ENCODE measurements around the gene CFAP410.

The CFAP410 gene

DNA sequence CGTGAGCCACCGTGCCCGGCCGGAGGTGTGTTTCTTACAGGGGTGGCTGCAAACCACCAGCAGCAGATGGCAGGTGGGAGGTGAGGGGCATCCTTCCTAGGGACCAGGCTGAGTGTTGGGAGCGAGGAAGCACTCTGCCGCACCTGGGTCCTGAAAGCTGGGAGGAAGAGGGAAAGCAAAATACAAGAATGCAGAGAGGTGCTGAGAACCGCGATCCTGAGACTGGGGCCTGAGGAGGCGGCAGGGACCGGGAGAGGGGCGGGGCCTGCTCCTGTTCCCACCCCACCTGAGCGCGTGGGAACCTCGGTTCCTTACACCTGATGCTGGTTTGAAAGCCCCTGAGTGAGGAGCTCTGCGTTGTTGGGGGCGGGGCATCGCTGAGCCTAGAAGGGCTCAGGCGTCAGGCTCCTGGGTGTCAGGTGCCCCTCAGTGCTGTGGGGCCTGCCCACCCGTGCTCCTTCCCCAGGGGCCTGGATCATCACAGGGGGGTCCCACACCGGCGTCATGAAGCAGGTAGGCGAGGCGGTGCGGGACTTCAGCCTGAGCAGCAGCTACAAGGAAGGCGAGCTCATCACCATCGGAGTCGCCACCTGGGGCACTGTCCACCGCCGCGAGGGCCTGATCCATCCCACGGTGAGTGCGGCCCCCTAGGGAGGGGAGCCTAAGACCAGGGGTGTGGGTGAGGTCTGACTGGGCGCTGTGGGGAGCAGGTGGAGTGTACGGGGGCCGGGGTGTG, 29.7 kb upstream of the CFAP410 start:
- H3K4me3 ChIP-seq (ENCODE audit: low read length in 2 of 2): no peak overlapping the region
- no peak overlapping the region for H2BK120ac ChIP-seq (ENCODE audit: low read depth, low read length)
- H3K14ac ChIP-seq (ENCODE audit: low read length): peak overlapping the region; percentile 100
- H2AFZ ChIP-seq (ENCODE audit: low read length): no peak overlapping the region
- no peak for DNase-seq (ENCODE audit: low spot score)
- H2BK5ac ChIP-seq (ENCODE audit: low read length): no peak overlapping the region
- H2BK12ac ChIP-seq (ENCODE audit: low read length): peak overlapping the region; percentile 7
- peak overlapping the region; percentile 60 for H3K9ac ChIP-seq (ENCODE audit: low read depth, low read length, poor library complexity)
- no peaks in the 10 kb centered on the region for H3K9me3 ChIP-seq (replicated peaks in 1 of 2; ENCODE audit: control insufficient read depth in 2 of 2, insufficient read depth in 1 of 2, low read depth in 1 of 2, low read length in 2 of 2)
- H4K91ac ChIP-seq (ENCODE audit: low read depth, low read length, poor library complexity): no peak overlapping the region
- H3K27ac ChIP-seq (replicated peaks; ENCODE audit: low read length): no peak overlapping the region
- peak overlapping the region; percentile 28 for H3K18ac ChIP-seq (ENCODE audit: low read length)
- peaks cover 0 to 5% of the 10 kb centered on the region in 2 donors for H3K4me1 ChIP-seq (ENCODE audit: control insufficient read depth in 2 of 2, insufficient read depth in 1 of 2, low read depth in 1 of 2, low read length in 2 of 2)
- H3K36me3 ChIP-seq (replicated peaks in 1 of 2; ENCODE audit: control insufficient read depth in 2 of 2, insufficient read depth in 2 of 2, low read length in 2 of 2): no peaks in the 10 kb centered on the region
- H3K4me2 ChIP-seq (ENCODE audit: insufficient read depth, low read length, poor library complexity, severe bottlenecking): no peak overlapping the region
- peaks cover 0 to 31% (median 18%) of the 10 kb centered on the region in 3 experiments for H3K27me3 ChIP-seq (ENCODE audit: control insufficient read depth in 3 of 3, insufficient read depth in 3 of 3, low read depth in 1 of 3, low read length in 3 of 3)
- H2BK15ac ChIP-seq (ENCODE audit: low read length): no peak overlapping the region
- peak overlapping the region; percentile 29 for H3K23ac ChIP-seq (ENCODE audit: low read depth, low read length, poor library complexity)
- H4K8ac ChIP-seq (ENCODE audit: low read depth, low read length): peak overlapping the region; percentile 65
- no peak overlapping the region for H3K4ac ChIP-seq (ENCODE audit: low read length)
- no CpG with 5 or more reads among the region's 35 CpGs for WGBS, 2 donors (ENCODE audit: extremely low coverage in 2 of 2, insufficient read length in 2 of 2, insufficient replicate concordance in 1 of 2)
- H2AK5ac ChIP-seq (ENCODE audit: low read depth, low read length): peak overlapping the region; percentile 74
- H3K79me1 ChIP-seq (ENCODE audit: low read depth, low read length): no peaks in the 10 kb centered on the region

DNA sequence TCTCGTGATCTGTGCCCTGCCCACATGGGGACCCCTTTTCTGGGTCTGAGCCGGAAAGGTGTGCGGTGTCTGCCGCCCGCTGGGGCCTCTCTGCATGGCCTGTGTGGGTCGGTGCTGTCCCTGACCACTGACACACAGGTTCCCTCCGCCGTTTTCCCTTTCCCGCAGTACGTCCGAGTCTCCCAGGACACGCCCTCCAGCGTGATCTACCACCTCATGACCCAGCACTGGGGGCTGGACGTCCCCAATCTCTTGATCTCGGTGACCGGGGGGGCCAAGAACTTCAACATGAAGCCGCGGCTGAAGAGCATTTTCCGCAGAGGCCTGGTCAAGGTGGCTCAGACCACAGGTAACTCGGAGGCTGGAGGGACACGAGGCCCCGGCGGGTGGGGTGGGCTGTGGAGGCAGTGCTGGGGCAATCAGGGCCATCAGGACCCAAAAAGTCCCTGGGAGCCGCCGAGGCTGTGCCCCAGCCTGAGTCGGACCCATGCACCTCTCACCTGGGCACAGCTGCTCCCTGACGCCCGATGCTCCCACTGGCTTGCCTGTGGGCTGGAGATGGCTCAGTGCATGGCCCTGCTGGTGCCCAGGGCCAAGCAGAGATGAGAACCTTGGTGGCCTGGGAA, 27.5 kb upstream of the CFAP410 start:
- peak overlapping the region; percentile 91 for H2BK15ac ChIP-seq (ENCODE audit: low read length)
- H3K4me1 ChIP-seq (ENCODE audit: control insufficient read depth in 2 of 2, insufficient read depth in 1 of 2, low read depth in 1 of 2, low read length in 2 of 2): peaks cover 0 to 5% of the 10 kb centered on the region in 2 donors
- no peak overlapping the region for H3K4ac ChIP-seq (ENCODE audit: low read length)
- no peaks in the 10 kb centered on the region for H3K79me1 ChIP-seq (ENCODE audit: low read depth, low read length)
- no peak overlapping the region for H3K4me3 ChIP-seq (ENCODE audit: low read length in 2 of 2)
- H4K91ac ChIP-seq (ENCODE audit: low read depth, low read length, poor library complexity): no peak overlapping the region
- no peak overlapping the region for H3K14ac ChIP-seq (ENCODE audit: low read length)
- peak overlapping the region; percentile 6 for H2BK12ac ChIP-seq (ENCODE audit: low read length)
- H4K8ac ChIP-seq (ENCODE audit: low read depth, low read length): no peak overlapping the region
- no peak for DNase-seq (ENCODE audit: low spot score)
- peak overlapping the region; percentile 25 for H3K23ac ChIP-seq (ENCODE audit: low read depth, low read length, poor library complexity)
- H3K27me3 ChIP-seq (ENCODE audit: control insufficient read depth in 3 of 3, insufficient read depth in 3 of 3, low read depth in 1 of 3, low read length in 3 of 3): peaks cover 0 to 31% (median 18%) of the 10 kb centered on the region in 3 experiments
- H3K27ac ChIP-seq (replicated peaks; ENCODE audit: low read length): no peak overlapping the region
- H2AFZ ChIP-seq (ENCODE audit: low read length): no peak overlapping the region
- no peak overlapping the region for H3K9ac ChIP-seq (ENCODE audit: low read depth, low read length, poor library complexity)
- no peak overlapping the region for H3K4me2 ChIP-seq (ENCODE audit: insufficient read depth, low read length, poor library complexity, severe bottlenecking)
- peak overlapping the region; percentile 83 for H2AK5ac ChIP-seq (ENCODE audit: low read depth, low read length)
- no CpG with 5 or more reads among the region's 28 CpGs for WGBS, 2 donors (ENCODE audit: extremely low coverage in 2 of 2, insufficient read length in 2 of 2, insufficient replicate concordance in 1 of 2)
- H2BK120ac ChIP-seq (ENCODE audit: low read depth, low read length): no peak overlapping the region
- H3K18ac ChIP-seq (ENCODE audit: low read length): peak overlapping the region; percentile 38
- H3K36me3 ChIP-seq (replicated peaks in 1 of 2; ENCODE audit: control insufficient read depth in 2 of 2, insufficient read depth in 2 of 2, low read length in 2 of 2): no peaks in the 10 kb centered on the region
- H2BK5ac ChIP-seq (ENCODE audit: low read length): no peak overlapping the region
- peaks cover 0 to 6% of the 10 kb centered on the region in 2 donors for H3K9me3 ChIP-seq (replicated peaks in 1 of 2; ENCODE audit: control insufficient read depth in 2 of 2, insufficient read depth in 1 of 2, low read depth in 1 of 2, low read length in 2 of 2)

DNA sequence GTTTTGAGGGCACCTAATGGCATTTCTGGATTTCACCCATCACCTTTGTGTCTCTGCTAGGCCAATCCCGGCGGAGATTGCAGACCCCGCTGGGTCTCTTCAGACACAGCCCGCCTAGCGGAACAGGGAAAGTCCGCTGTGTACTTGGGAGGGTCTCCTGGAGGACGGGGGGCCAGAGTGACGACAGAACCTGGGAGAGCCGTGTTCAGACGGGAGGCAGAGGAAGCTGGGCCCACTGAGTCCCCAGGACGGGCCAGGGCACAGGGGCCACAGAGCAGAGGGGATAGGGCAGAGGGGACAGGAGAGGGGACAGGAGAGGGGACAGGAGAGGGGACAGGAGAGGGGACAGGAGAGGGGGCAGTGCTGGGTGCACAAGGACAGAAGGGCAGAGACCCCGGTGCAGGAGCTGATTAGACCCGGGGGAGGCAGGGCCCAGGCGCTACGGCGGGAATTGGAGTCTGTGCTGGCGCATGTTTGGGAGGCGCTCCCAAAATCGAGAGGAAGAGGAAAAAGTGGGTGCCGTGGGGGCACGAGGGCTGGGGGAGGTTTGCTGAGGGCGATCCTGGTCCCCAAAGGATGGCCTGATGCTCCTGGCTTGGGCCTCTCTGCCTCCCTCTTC, 26.9 kb upstream of the CFAP410 start:
- no peak for DNase-seq (ENCODE audit: low spot score)
- Histone ChIP-seq H3K18ac (ENCODE audit: low read length) (peak overlapping the region; percentile 38), H4K91ac (ENCODE audit: low read depth, low read length, poor library complexity) (no peak overlapping the region), H2BK12ac (ENCODE audit: low read length) (peak overlapping the region; percentile 58), H4K8ac (ENCODE audit: low read depth, low read length) (no peak overlapping the region), H3K4me3 (ENCODE audit: low read length in 2 of 2) (no peak overlapping the region), H3K9ac (ENCODE audit: low read depth, low read length, poor library complexity) (no peak overlapping the region), H3K27ac (replicated peaks; ENCODE audit: low read length) (no peak overlapping the region), H2AK5ac (ENCODE audit: low read depth, low read length) (no peak overlapping the region), H2BK120ac (ENCODE audit: low read depth, low read length) (no peak overlapping the region), H2BK15ac (ENCODE audit: low read length) (peak overlapping the region; percentile 91), H3K4me2 (ENCODE audit: insufficient read depth, low read length, poor library complexity, severe bottlenecking) (no peak overlapping the region), H3K27me3 (ENCODE audit: control insufficient read depth in 3 of 3, insufficient read depth in 3 of 3, low read depth in 1 of 3, low read length in 3 of 3) (peaks cover 0 to 31% (median 18%) of the 10 kb centered on the region in 3 experiments), H3K9me3 (replicated peaks in 1 of 2; ENCODE audit: control insufficient read depth in 2 of 2, insufficient read depth in 1 of 2, low read depth in 1 of 2, low read length in 2 of 2) (peaks cover 0 to 6% of the 10 kb centered on the region in 2 donors), H3K4ac (ENCODE audit: low read length) (no peak overlapping the region), H3K14ac (ENCODE audit: low read length) (no peak overlapping the region), H3K4me1 (ENCODE audit: control insufficient read depth in 2 of 2, insufficient read depth in 1 of 2, low read depth in 1 of 2, low read length in 2 of 2) (peaks cover 0 to 5% of the 10 kb centered on the region in 2 donors), H3K36me3 (replicated peaks in 1 of 2; ENCODE audit: control insufficient read depth in 2 of 2, insufficient read depth in 2 of 2, low read length in 2 of 2) (no peaks in the 10 kb centered on the region), H3K23ac (ENCODE audit: low read depth, low read length, poor library complexity) (no peak overlapping the region), H3K79me1 (ENCODE audit: low read depth, low read length) (no peaks in the 10 kb centered on the region), H2BK5ac (ENCODE audit: low read length) (no peak overlapping the region), H2AFZ (ENCODE audit: low read length) (no peak overlapping the region)
- no CpG with 5 or more reads among the region's 22 CpGs for WGBS, 2 donors (ENCODE audit: extremely low coverage in 2 of 2, insufficient read length in 2 of 2, insufficient replicate concordance in 1 of 2)

Data from neuronal stem cell (in vitro differentiated cells).